ENCODE results near the gene HNRNPA1. TPM values are rescaled to one million over a fixed set of nuclear protein-coding genes. Genes with fewer than 3 reads are reported as not detected.

HNRNPA1 gene
- total RNA-seq, 2 donors from 2014 or later: 219 to 695 TPM

GRCh38 chr12:54294953-54295566 lies 14.5 kb downstream of the HNRNPA1 start:
- TF ChIP-seq CTCF (IDR thresholded peaks at IDR 0.05): no peak
- Histone ChIP-seq H3K27me3 (replicated peaks; ENCODE audit: insufficient read depth) (no peaks in the 10 kb centered on the region), H3K36me3 (no peaks in the 10 kb centered on the region), H3K9me3 (no peaks in the 10 kb centered on the region), H3K27ac (no peak overlapping the region), H3K4me1 (ENCODE audit: control insufficient read depth in 1 of 2, low read depth in 2 of 2) (no peaks in the 10 kb centered on the region), H3K4me3 (no peak overlapping the region)
- ATAC-seq (ENCODE audit: insufficient number of reproducible peaks, low FRiP score, low read depth) (no peak), DNase-seq (ENCODE audit: low spot score) (no peak)

GRCh38 chr12:54296393-54297099 lies 16.0 kb downstream of the HNRNPA1 start:
- H3K27ac ChIP-seq: no peak overlapping the region
- no peak overlapping the region for H3K4me3 ChIP-seq
- peaks cover 7 to 11% of the 10 kb centered on the region in 2 donors for H3K4me1 ChIP-seq (ENCODE audit: control insufficient read depth in 1 of 2, low read depth in 2 of 2)
- TF ChIP-seq CTCF (IDR thresholded peaks at IDR 0.05): no peak
- H3K27me3 ChIP-seq (replicated peaks; ENCODE audit: insufficient read depth): no peaks in the 10 kb centered on the region
- H3K36me3 ChIP-seq: no peaks in the 10 kb centered on the region
- ATAC-seq (ENCODE audit: insufficient number of reproducible peaks, low FRiP score, low read depth) (no peak), DNase-seq (ENCODE audit: low spot score) (no peak)
- H3K9me3 ChIP-seq: no peaks in the 10 kb centered on the region

GRCh38 chr12:54298904-54299303 lies 18.4 kb downstream of the HNRNPA1 start:
- TF ChIP-seq CTCF (IDR thresholded peaks at IDR 0.05): no peak
- no peaks in the 10 kb centered on the region for H3K9me3 ChIP-seq
- peaks cover 7 to 11% of the 10 kb centered on the region in 2 donors for H3K4me1 ChIP-seq (ENCODE audit: control insufficient read depth in 1 of 2, low read depth in 2 of 2)
- H3K27ac ChIP-seq: no peak overlapping the region
- H3K36me3 ChIP-seq: no peaks in the 10 kb centered on the region
- no peak for ATAC-seq (ENCODE audit: insufficient number of reproducible peaks, low FRiP score, low read depth)
- DNase-seq (ENCODE audit: low spot score): no peak
- H3K27me3 ChIP-seq (replicated peaks; ENCODE audit: insufficient read depth): no peaks in the 10 kb centered on the region
- no peak overlapping the region for H3K4me3 ChIP-seq

- Histone ChIP-seq H3K27me3 (replicated peaks; ENCODE audit: insufficient read depth) (no peaks in the 10 kb centered on the region), H3K4me3 (no peak overlapping the region), H3K27ac (no peak overlapping the region), H3K36me3 (no peaks in the 10 kb centered on the region), H3K4me1 (ENCODE audit: control insufficient read depth in 1 of 2, low read depth in 2 of 2) (peaks cover 7 to 11% of the 10 kb centered on the region in 2 donors), H3K9me3 (no peaks in the 10 kb centered on the region)
- no peak for TF ChIP-seq CTCF (IDR thresholded peaks at IDR 0.05)
- no peak for ATAC-seq (ENCODE audit: insufficient number of reproducible peaks, low FRiP score, low read depth)
- DNase-seq (ENCODE audit: low spot score): no peak
These were observed 19.1 kb downstream of the HNRNPA1 start for GRCh38 chr12:54299515-54300224.

GRCh38 chr12:54300225-54300731 lies 19.8 kb downstream of the HNRNPA1 start:
- Histone ChIP-seq H3K27ac (no peak overlapping the region), H3K4me3 (peak overlapping the region; percentile 62), H3K27me3 (replicated peaks; ENCODE audit: insufficient read depth) (no peaks in the 10 kb centered on the region), H3K9me3 (no peaks in the 10 kb centered on the region), H3K36me3 (no peaks in the 10 kb centered on the region), H3K4me1 (ENCODE audit: control insufficient read depth in 1 of 2, low read depth in 2 of 2) (peaks cover 7 to 11% of the 10 kb centered on the region in 2 donors)
- ATAC-seq (ENCODE audit: insufficient number of reproducible peaks, low FRiP score, low read depth) (no peak), DNase-seq (ENCODE audit: low spot score) (no peak)
- no peak for TF ChIP-seq CTCF (IDR thresholded peaks at IDR 0.05)

All from thoracic aorta (tissue), 2 donors.